Lung (tissue), 12 donors: Measurements from ENCODE around the gene SLC26A11. TPM values are rescaled to one million over a fixed set of nuclear protein-coding genes. Genes with fewer than 3 reads are reported as not detected.
A peak's percentile ranks its signal among the peaks of the same experiment; 100 is the strongest.
"Not testable (repeated sequence)": the region's sequence is repeated elsewhere in the genome, so short reads cannot be mapped to it uniquely, and the experiment has no call there.

Experiments used
- ATAC-seq: fragments of 200-7000 bp; cut with Tn5 transposase; one replicate; pipeline ENCODE4 v1.9.1; 2020; ENCODE audit warnings: moderate number of reproducible peaks; ENCODE audit not compliant: insufficient read depth, low FRiP score
- DNase-seq, 3 donors: peaks; one replicate each; pipeline ENCODE4 v3.0.0-alpha.2; 2013 to 2017
- H3K27ac ChIP-seq, 2 donors: one replicate each; pipeline ENCODE4 v1.5.1; 2013; ENCODE audit warnings: mild to moderate bottlenecking in 2 of 2, moderate library complexity in 2 of 2, control low read depth in 1 of 2, inconsistent platforms in 1 of 2, low read depth in 1 of 2, low read length in 1 of 2
- H3K27me3 ChIP-seq, 3 donors: one replicate each; pipeline ENCODE4 v1.5.1; 2013; ENCODE audit warnings: low read length in 2 of 3; ENCODE audit not compliant: control insufficient read depth in 3 of 3, insufficient read depth in 3 of 3
- H3K36me3 ChIP-seq, 4 donors: one replicate each; pipeline ENCODE4 v1.5.1; 2013; ENCODE audit warnings: low read length in 4 of 4, mild to moderate bottlenecking in 1 of 4, moderate library complexity in 1 of 4; ENCODE audit not compliant: control insufficient read depth in 4 of 4, insufficient read depth in 4 of 4
- H3K4me1 ChIP-seq, 5 donors: one replicate each; pipeline ENCODE4 v1.5.1; 2013; ENCODE audit warnings: low read length in 5 of 5, mild to moderate bottlenecking in 2 of 5, moderate library complexity in 1 of 5; ENCODE audit not compliant: control insufficient read depth in 5 of 5, insufficient read depth in 5 of 5
- H3K4me3 ChIP-seq: one replicate; pipeline ENCODE4 v1.5.1; 2013; ENCODE audit warnings: mild to moderate bottlenecking, control low read depth, moderate library complexity
- H3K9ac ChIP-seq, 2 donors: one replicate each; pipeline ENCODE4 v1.5.1; 2013; ENCODE audit warnings: low read length in 2 of 2, control low read depth in 1 of 2; ENCODE audit not compliant: insufficient read depth in 1 of 2
- H3K9me3 ChIP-seq, 4 donors: one replicate each; pipeline ENCODE4 v1.5.1; 2013; ENCODE audit warnings: low read length in 3 of 4, mild to moderate bottlenecking in 1 of 4, moderate library complexity in 1 of 4; ENCODE audit not compliant: control insufficient read depth in 4 of 4, insufficient read depth in 3 of 4
- CTCF ChIP-seq: IDR thresholded peaks from 2 replicates; pipeline ENCODE4 v1.5.1; 2012; ENCODE audit warnings: mild to moderate bottlenecking; ENCODE audit errors: control extremely low read depth, extremely low read depth
- WGBS, 2 donors: extraction: QIAGEN DNeasy Blood & Tissue Kit; methylation state at CpG; one replicate each; pipeline ENCODE4 v1.1.7; 2013; 5-methylcytosine and 5-hydroxymethylcytosine counted together
- polyA plus RNA-seq, 2 donors: library from polyadenylated mRNA; stranded (reverse); fragments of 200-250 nt; gene quantifications; one replicate each; pipeline ENCODE4 v1.2.1, GENCODE V29; 2013
- total RNA-seq, 2 donors: library from RNA; depleted of rRNA in 1 of 2; stranded (reverse); fragments of >200 nt in 1 of 2; gene quantifications; one replicate each; pipeline ENCODE4 v1.2.1, GENCODE V29; 2014 to 2021
- donor health status: control.
- donor health status: control.
- donor health status: Bipolar disorder and iron deficiency.
- donor health status: healthy.
- donor health status: DM: yes; HTN: yes; CAD: no.

The SLC26A11 gene
- total and polyA plus RNA-seq, 4 donors, result 25.0 to 37.0 (median 31.0) TPM

GRCh38 chr17:80274331-80274730, 54.1 kb downstream of the SLC26A11 start:
- no peak overlapping the region for H3K27ac ChIP-seq

GRCh38 chr17:80274871-80275449, 54.7 kb downstream of the SLC26A11 start:
- 94 to 95% methylated on average over 4 of the region's 4 CpGs for WGBS, 2 donors
- H3K9ac ChIP-seq, result no peak overlapping the region
- no peak for TF ChIP-seq CTCF
- no peak overlapping the region for H3K4me3 ChIP-seq
- peak overlapping the region in 1 of 2 donors; percentile 21 for H3K27ac ChIP-seq
- ATAC-seq (no peak), DNase-seq (peak in 1 of 3 donors; percentile 9)
- peaks cover 0 to 40% (median 1%) of the 10 kb centered on the region in 4 donors for H3K36me3 ChIP-seq
- H3K27me3 ChIP-seq, result no peaks in the 10 kb centered on the region
- H3K9me3 ChIP-seq, result no peaks in the 10 kb centered on the region
- H3K4me1 ChIP-seq, result peaks cover 0 to 14% (median 0%) of the 10 kb centered on the region in 5 donors

More at GRCh38 chr17:80274331-80274730, 54.1 kb downstream of the SLC26A11 start:
- 78 to 85% methylated on average over 9 of the region's 9 CpGs for WGBS, 2 donors
- Histone ChIP-seq H3K36me3 (peaks cover 0 to 39% (median 5%) of the 10 kb centered on the region in 4 donors), H3K27me3 (no peaks in the 10 kb centered on the region), H3K9ac (no peak overlapping the region), H3K4me3 (no peak overlapping the region), H3K9me3 (no peaks in the 10 kb centered on the region), H3K4me1 (peaks cover 0 to 16% (median 0%) of the 10 kb centered on the region in 5 donors)
- ATAC-seq (no peak), DNase-seq (no peak)
- TF ChIP-seq CTCF, result no peak

GRCh38 chr17:80275857-80276256, 55.6 kb downstream of the SLC26A11 start:
- H3K27me3 ChIP-seq, H3K9ac ChIP-seq, DNase-seq, H3K4me3 ChIP-seq, H3K9me3 ChIP-seq, H3K27ac ChIP-seq, ATAC-seq: not testable (repeated sequence)
- Histone ChIP-seq H3K36me3 (peaks cover 0 to 41% (median 1%) of the 10 kb centered on the region in 4 donors), H3K4me1 (peaks cover 0 to 11% (median 0%) of the 10 kb centered on the region in 5 donors)
- WGBS, 2 donors, result 96 to 98% methylated on average over 8 of the region's 8 CpGs

- TF ChIP-seq CTCF, result no peak
- WGBS, 2 donors, result 81 to 83% methylated on average over 32 to 34 of the region's 34 CpGs
- ATAC-seq (peak; percentile 8), DNase-seq (no peak)
- no peaks in the 10 kb centered on the region for H3K9me3 ChIP-seq
- H3K27me3 ChIP-seq, result no peaks in the 10 kb centered on the region
- H3K4me3 ChIP-seq, result no peak overlapping the region
- peaks cover 0 to 45% (median 5%) of the 10 kb centered on the region in 4 donors for H3K36me3 ChIP-seq
- no peak overlapping the region for H3K9ac ChIP-seq
- H3K4me1 ChIP-seq, result peaks cover 0 to 11% (median 0%) of the 10 kb centered on the region in 5 donors
- peak overlapping the region in 1 of 2 donors; percentile 37 for H3K27ac ChIP-seq
Measured at GRCh38 chr17:80277751-80278671, 57.8 kb downstream of the SLC26A11 start.
